ES-I3 (cell line): ENCODE data around the gene DENND4A.

Experiments
- H3K36me3 ChIP-seq: 2 replicates; pipeline ENCODE4 v1.6.1; 2013; ENCODE audit warnings: mild to moderate bottlenecking, low read length, control low read depth, moderate library complexity; ENCODE audit not compliant: insufficient read depth
- H3K4me1 ChIP-seq: 2 replicates; pipeline ENCODE4 v1.6.1; 2013; ENCODE audit warnings: mild to moderate bottlenecking, control low read depth, low read length; ENCODE audit not compliant: insufficient read depth
- H3K9ac ChIP-seq: 2 replicates; pipeline ENCODE4 v1.6.1; 2013; ENCODE audit warnings: low read depth, mild to moderate bottlenecking, low read length, moderate library complexity
- H3K9me3 ChIP-seq: 2 replicates; pipeline ENCODE4 v1.6.1; 2013; ENCODE audit warnings: mild to moderate bottlenecking, low read length, moderate library complexity; ENCODE audit not compliant: control insufficient read depth, insufficient read depth

DENND4A gene

GRCh38 chr15:65641768-65642475 lies 150.2 kb downstream of the DENND4A start:
- Histone ChIP-seq H3K9me3 (no peaks in the 10 kb centered on the region), H3K9ac (no peak overlapping the region), H3K4me1 (peaks cover 4% of the 10 kb centered on the region; the same call in 1 of the 2 replicates), H3K36me3 (no peaks in the 10 kb centered on the region; the same call in 1 of the 2 replicates)

GRCh38 chr15:65639509-65639908 lies 152.6 kb downstream of the DENND4A start:
- no peak overlapping the region for H3K9ac ChIP-seq
- H3K4me1 ChIP-seq: peaks cover 4% of the 10 kb centered on the region; the same call in 1 of the 2 replicates
- H3K36me3 ChIP-seq: no peaks in the 10 kb centered on the region
- no peaks in the 10 kb centered on the region for H3K9me3 ChIP-seq

GRCh38 chr15:65638681-65639089 lies 153.4 kb downstream of the DENND4A start:
- Histone ChIP-seq H3K9me3 (no peaks in the 10 kb centered on the region), H3K4me1 (peaks cover 4% of the 10 kb centered on the region; the same call in 1 of the 2 replicates), H3K36me3 (no peaks in the 10 kb centered on the region), H3K9ac (no peak overlapping the region)

GRCh38 chr15:65638109-65638508 lies 154.0 kb downstream of the DENND4A start:
- H3K4me1 ChIP-seq: peaks cover 4% of the 10 kb centered on the region; the same call in 1 of the 2 replicates
- H3K9ac ChIP-seq: no peak overlapping the region
- H3K36me3 ChIP-seq: no peaks in the 10 kb centered on the region
- H3K9me3 ChIP-seq: no peaks in the 10 kb centered on the region

- H3K36me3 ChIP-seq: no peaks in the 10 kb centered on the region
- peaks cover 7% of the 10 kb centered on the region; the same call in 1 of the 2 replicates for H3K4me1 ChIP-seq
- H3K9me3 ChIP-seq: no peaks in the 10 kb centered on the region
- H3K9ac ChIP-seq: no peak overlapping the region
Observed at GRCh38 chr15:65634356-65634755, 157.7 kb downstream of the DENND4A start.

- H3K9me3 ChIP-seq: no peaks in the 10 kb centered on the region
- H3K36me3 ChIP-seq: no peaks in the 10 kb centered on the region
- no peak overlapping the region for H3K9ac ChIP-seq
- peaks cover 8% of the 10 kb centered on the region; the same call in 1 of the 2 replicates for H3K4me1 ChIP-seq
Observed at GRCh38 chr15:65633752-65634151, 158.3 kb downstream of the DENND4A start.

GRCh38 chr15:65632780-65633375 lies 159.2 kb downstream of the DENND4A start:
- Histone ChIP-seq H3K9ac (no peak overlapping the region), H3K4me1 (0 out of 2 replicates have a peak, but pooled peaks cover 4% of the 10 kb centered on the region), H3K9me3 (no peaks in the 10 kb centered on the region), H3K36me3 (no peaks in the 10 kb centered on the region)

GRCh38 chr15:65631503-65631902 lies 160.6 kb downstream of the DENND4A start:
- Histone ChIP-seq H3K36me3 (no peaks in the 10 kb centered on the region), H3K9me3 (no peaks in the 10 kb centered on the region), H3K9ac (no peak overlapping the region), H3K4me1 (0 out of 2 replicates have a peak, but pooled peaks cover 4% of the 10 kb centered on the region)

GRCh38 chr15:65630760-65631159 lies 161.3 kb downstream of the DENND4A start:
- Histone ChIP-seq H3K9ac (no peak overlapping the region), H3K9me3 (no peaks in the 10 kb centered on the region), H3K36me3 (no peaks in the 10 kb centered on the region), H3K4me1 (0 out of 2 replicates have a peak, but pooled peaks cover 4% of the 10 kb centered on the region)

- Histone ChIP-seq H3K4me1 (0 out of 2 replicates have a peak, but pooled peaks cover 4% of the 10 kb centered on the region), H3K9me3 (no peaks in the 10 kb centered on the region), H3K36me3 (no peaks in the 10 kb centered on the region), H3K9ac (no peak overlapping the region)
Observed at GRCh38 chr15:65629548-65629947, 162.5 kb downstream of the DENND4A start.

- H3K4me1 ChIP-seq: 0 out of 2 replicates have a peak, but pooled peaks cover 4% of the 10 kb centered on the region
- no peak overlapping the region for H3K9ac ChIP-seq
- no peaks in the 10 kb centered on the region for H3K36me3 ChIP-seq
- no peaks in the 10 kb centered on the region for H3K9me3 ChIP-seq
Observed at GRCh38 chr15:65626856-65627255, 165.2 kb downstream of the DENND4A start.

GRCh38 chr15:65623103-65623502 lies 169.0 kb downstream of the DENND4A start:
- Histone ChIP-seq H3K9me3 (no peaks in the 10 kb centered on the region), H3K9ac (no peak overlapping the region), H3K36me3 (no peaks in the 10 kb centered on the region), H3K4me1 (peaks cover 10% of the 10 kb centered on the region; the same call in 1 of the 2 replicates)

GRCh38 chr15:65621638-65622037 lies 170.5 kb downstream of the DENND4A start, which contains the start of gene SLC24A1:
Gene SLC24A1, plus strand, starts transcription at chr15:65621938. Its CDS starts 2,143 bp downstream, at chr15:65624081.
- Histone ChIP-seq H3K4me1 (peaks cover 10% of the 10 kb centered on the region; the same call in 1 of the 2 replicates), H3K9me3 (no peaks in the 10 kb centered on the region), H3K9ac (no peak within 1 kb of the TSS), H3K36me3 (no peaks in the 10 kb centered on the region)

- H3K9me3 ChIP-seq: no peaks in the 10 kb centered on the region
- peaks cover 10% of the 10 kb centered on the region; the same call in 1 of the 2 replicates for H3K4me1 ChIP-seq
- no peak overlapping the region for H3K9ac ChIP-seq
- H3K36me3 ChIP-seq: no peaks in the 10 kb centered on the region
Observed at GRCh38 chr15:65620833-65621232, 171.3 kb downstream of the DENND4A start.
